ENCODE measurements around the gene POTEM. TPM values are rescaled to one million over a fixed set of nuclear protein-coding genes. Genes with fewer than 3 reads are reported as not detected.
"Not testable (repeated sequence)": the region's sequence is repeated elsewhere in the genome, so short reads cannot be mapped to it uniquely, and the experiment has no call there.

POTEM gene
- not detected for total RNA-seq
- polyA plus RNA-seq (2013, experiment 1 of 2), result not detected
- polyA plus RNA-seq (2013, experiment 2 of 2), result not detected
- long read RNA-seq, experiment 1, result 0 reads
- long read RNA-seq, experiment 2, result 0 reads
- long read RNA-seq, experiment 3, result 0 reads
- long read RNA-seq, experiment 4, result 0 reads

- not testable (repeated sequence) for H3K27ac Mint-ChIP-seq; H3K36me3 ChIP-seq (ENCODE audit: control insufficient read depth, insufficient read depth, low read length); H3K36me3 Mint-ChIP-seq (ENCODE audit: low read depth); H3K4me3 Mint-ChIP-seq; H3K27me3 Mint-ChIP-seq (ENCODE audit: insufficient read depth); H3K27me3 ChIP-seq (ENCODE audit: control insufficient read depth, insufficient read depth, low read length, poor library complexity, severe bottlenecking); H3K4me3 ChIP-seq (ENCODE audit: low read length); H3K4me1 Mint-ChIP-seq; H3K27ac ChIP-seq (ENCODE audit: low read depth, low read length); H3K9me3 ChIP-seq (ENCODE audit: control insufficient read depth, low read length); DNase-seq; H3K4me1 ChIP-seq (ENCODE audit: control insufficient read depth, insufficient read depth, low read length); H3K9ac ChIP-seq (ENCODE audit: extremely low read depth, low read length, poor library complexity, severe bottlenecking)
- H3K9me3 Mint-ChIP-seq, result peaks cover 13% of the 10 kb centered on the region
- no CpG with 5 or more reads among the region's 13 CpGs for WGBS, 2 experiments (ENCODE audit: insufficient coverage in 1 of 2, insufficient read length in 1 of 2)
Measured at GRCh38 chr14:18967134-18967533, at the start of gene POTEM. POTEM (plus strand) TSS chr14:18967434; CDS start chr14:18967486, 52 bp downstream.

GRCh38 chr14:18918345-18918744 lies 48.9 kb upstream of the POTEM start:
- H3K36me3 ChIP-seq (ENCODE audit: control insufficient read depth, insufficient read depth, low read length); H3K4me1 ChIP-seq (ENCODE audit: control insufficient read depth, insufficient read depth, low read length); H3K9me3 ChIP-seq (ENCODE audit: control insufficient read depth, low read length); DNase-seq; H3K27me3 Mint-ChIP-seq (ENCODE audit: insufficient read depth); H3K4me3 ChIP-seq (ENCODE audit: low read length); H3K36me3 Mint-ChIP-seq (ENCODE audit: low read depth); H3K27ac Mint-ChIP-seq; H3K27ac ChIP-seq (ENCODE audit: low read depth, low read length); H3K4me1 Mint-ChIP-seq; H3K9ac ChIP-seq (ENCODE audit: extremely low read depth, low read length, poor library complexity, severe bottlenecking); H3K9me3 Mint-ChIP-seq; H3K27me3 ChIP-seq (ENCODE audit: control insufficient read depth, insufficient read depth, low read length, poor library complexity, severe bottlenecking); H3K4me3 Mint-ChIP-seq: not testable (repeated sequence)
- WGBS, 2 experiments (ENCODE audit: insufficient coverage in 1 of 2, insufficient read length in 1 of 2), result 88% methylated on average over 2 of the region's 8 CpGs; no CpG with 5 or more reads in 1 of the 2 experiments

GRCh38 chr14:18920052-18920451 lies 47.2 kb upstream of the POTEM start:
- not testable (repeated sequence) for H3K4me1 ChIP-seq (ENCODE audit: control insufficient read depth, insufficient read depth, low read length); H3K27ac Mint-ChIP-seq; H3K27ac ChIP-seq (ENCODE audit: low read depth, low read length); H3K9ac ChIP-seq (ENCODE audit: extremely low read depth, low read length, poor library complexity, severe bottlenecking); H3K27me3 ChIP-seq (ENCODE audit: control insufficient read depth, insufficient read depth, low read length, poor library complexity, severe bottlenecking); H3K4me1 Mint-ChIP-seq; H3K27me3 Mint-ChIP-seq (ENCODE audit: insufficient read depth); H3K4me3 Mint-ChIP-seq; H3K9me3 Mint-ChIP-seq; H3K36me3 ChIP-seq (ENCODE audit: control insufficient read depth, insufficient read depth, low read length); H3K9me3 ChIP-seq (ENCODE audit: control insufficient read depth, low read length); H3K36me3 Mint-ChIP-seq (ENCODE audit: low read depth); H3K4me3 ChIP-seq (ENCODE audit: low read length); DNase-seq
- WGBS, 2 experiments (ENCODE audit: insufficient coverage in 1 of 2, insufficient read length in 1 of 2), result no CpG with 5 or more reads among the region's 19 CpGs

DNA sequence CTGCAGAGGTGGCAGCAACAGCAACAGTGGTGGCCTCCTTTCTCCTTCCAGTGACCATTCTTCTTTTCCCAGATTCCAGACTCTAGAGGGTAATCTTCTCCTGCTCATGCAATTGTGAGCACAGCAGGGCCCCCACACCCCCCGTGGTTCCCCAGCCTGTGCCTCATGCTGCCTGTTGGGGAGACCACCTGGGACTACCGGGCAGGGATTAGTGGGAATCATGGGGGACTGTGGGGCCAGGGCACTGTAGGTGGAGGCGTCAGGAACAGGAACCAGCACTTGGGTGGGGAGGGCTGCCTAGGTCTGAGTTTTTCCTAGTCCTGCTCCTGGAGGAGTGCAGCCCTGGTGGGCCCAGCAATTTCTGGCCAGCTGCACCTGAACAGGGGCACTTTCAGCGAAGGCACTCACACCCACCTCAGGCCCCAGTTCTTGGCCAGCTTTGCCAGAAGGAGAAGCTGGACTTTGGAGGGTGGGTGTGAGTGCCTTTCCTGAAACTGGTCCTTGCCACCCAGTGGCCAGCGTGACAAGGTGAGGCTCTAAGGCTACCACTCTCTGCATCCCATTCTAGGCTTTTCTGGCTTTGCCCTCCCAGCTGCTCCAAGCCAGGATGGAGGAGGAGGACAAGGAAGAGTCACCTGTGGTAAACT lies 46.1 kb upstream of the POTEM start:
- not testable (repeated sequence) for H3K27ac ChIP-seq (ENCODE audit: low read depth, low read length); H3K9me3 Mint-ChIP-seq; H3K36me3 ChIP-seq (ENCODE audit: control insufficient read depth, insufficient read depth, low read length); H3K36me3 Mint-ChIP-seq (ENCODE audit: low read depth); H3K4me3 Mint-ChIP-seq; H3K27ac Mint-ChIP-seq; H3K9me3 ChIP-seq (ENCODE audit: control insufficient read depth, low read length); DNase-seq; H3K4me3 ChIP-seq (ENCODE audit: low read length); H3K9ac ChIP-seq (ENCODE audit: extremely low read depth, low read length, poor library complexity, severe bottlenecking); H3K4me1 Mint-ChIP-seq; H3K4me1 ChIP-seq (ENCODE audit: control insufficient read depth, insufficient read depth, low read length); H3K27me3 ChIP-seq (ENCODE audit: control insufficient read depth, insufficient read depth, low read length, poor library complexity, severe bottlenecking); H3K27me3 Mint-ChIP-seq (ENCODE audit: insufficient read depth)
- no CpG with 5 or more reads among the region's 5 CpGs for WGBS, 2 experiments (ENCODE audit: insufficient coverage in 1 of 2, insufficient read length in 1 of 2)

- not testable (repeated sequence) for H3K27ac Mint-ChIP-seq; H3K9me3 ChIP-seq (ENCODE audit: control insufficient read depth, low read length); H3K36me3 ChIP-seq (ENCODE audit: control insufficient read depth, insufficient read depth, low read length); DNase-seq; H3K27me3 ChIP-seq (ENCODE audit: control insufficient read depth, insufficient read depth, low read length, poor library complexity, severe bottlenecking); H3K4me3 Mint-ChIP-seq; H3K9me3 Mint-ChIP-seq; H3K27me3 Mint-ChIP-seq (ENCODE audit: insufficient read depth); H3K9ac ChIP-seq (ENCODE audit: extremely low read depth, low read length, poor library complexity, severe bottlenecking); H3K4me1 Mint-ChIP-seq; H3K4me3 ChIP-seq (ENCODE audit: low read length); H3K4me1 ChIP-seq (ENCODE audit: control insufficient read depth, insufficient read depth, low read length); H3K27ac ChIP-seq (ENCODE audit: low read depth, low read length); H3K36me3 Mint-ChIP-seq (ENCODE audit: low read depth)
- WGBS, 2 experiments (ENCODE audit: insufficient coverage in 1 of 2, insufficient read length in 1 of 2), result no CpG with 5 or more reads among the region's 9 CpGs
Measured at GRCh38 chr14:18936848-18937247, 30.4 kb upstream of the POTEM start.

DNA sequence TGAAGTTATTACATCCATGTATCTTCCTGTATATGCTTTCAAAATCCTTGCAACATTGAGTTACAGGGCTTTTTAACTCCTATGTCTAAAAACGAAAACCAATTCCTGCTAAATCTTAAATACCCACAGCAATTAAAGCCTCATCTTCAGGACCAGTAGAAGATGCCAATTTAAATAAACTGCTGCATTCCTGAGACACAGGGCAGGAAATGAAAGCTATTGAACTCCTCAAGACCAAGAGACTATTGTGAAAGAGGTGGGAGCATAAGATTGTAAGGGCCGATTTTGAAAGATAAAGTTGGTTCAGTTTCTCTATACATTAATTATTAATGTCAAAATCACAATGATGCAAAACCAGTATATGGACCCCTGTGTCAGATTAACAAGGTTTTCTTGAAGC lies 28.5 kb upstream of the POTEM start:
- WGBS, 2 experiments (ENCODE audit: insufficient coverage in 1 of 2, insufficient read length in 1 of 2), result no CpG with 5 or more reads among the region's 2 CpGs
- not testable (repeated sequence) for H3K9me3 ChIP-seq (ENCODE audit: control insufficient read depth, low read length); DNase-seq; H3K9ac ChIP-seq (ENCODE audit: extremely low read depth, low read length, poor library complexity, severe bottlenecking); H3K27me3 ChIP-seq (ENCODE audit: control insufficient read depth, insufficient read depth, low read length, poor library complexity, severe bottlenecking); H3K9me3 Mint-ChIP-seq; H3K27me3 Mint-ChIP-seq (ENCODE audit: insufficient read depth); H3K4me1 Mint-ChIP-seq; H3K27ac Mint-ChIP-seq; H3K27ac ChIP-seq (ENCODE audit: low read depth, low read length); H3K4me3 ChIP-seq (ENCODE audit: low read length); H3K4me1 ChIP-seq (ENCODE audit: control insufficient read depth, insufficient read depth, low read length); H3K36me3 ChIP-seq (ENCODE audit: control insufficient read depth, insufficient read depth, low read length); H3K36me3 Mint-ChIP-seq (ENCODE audit: low read depth); H3K4me3 Mint-ChIP-seq

DNA sequence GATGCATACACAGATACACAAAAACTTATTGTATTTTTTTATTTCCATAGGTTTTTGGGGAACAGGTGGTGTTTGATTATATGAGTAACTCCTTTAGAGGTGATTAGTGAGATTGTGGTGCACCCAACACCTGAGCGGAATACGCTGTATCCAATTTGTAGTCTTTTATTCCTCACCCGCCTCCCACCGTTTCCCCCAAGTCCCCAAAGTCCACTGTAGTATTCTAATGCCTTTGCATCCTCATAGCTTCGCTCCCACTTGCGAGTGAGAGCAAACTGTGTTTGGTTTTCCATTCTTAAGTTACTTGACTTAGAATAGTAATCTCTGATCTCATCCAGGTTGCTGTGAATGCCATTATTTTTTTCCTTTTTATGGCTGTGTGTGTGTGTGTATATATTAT lies 17.3 kb upstream of the POTEM start:
- WGBS, 2 experiments (ENCODE audit: insufficient coverage in 1 of 2, insufficient read length in 1 of 2), result no CpG with 5 or more reads among the region's 6 CpGs
- H3K4me3 Mint-ChIP-seq, H3K27ac Mint-ChIP-seq: not testable (repeated sequence)

More for the DNA sequence above, 17.3 kb upstream of the POTEM start:
- not testable (repeated sequence) for H3K27ac ChIP-seq (ENCODE audit: low read depth, low read length); H3K36me3 ChIP-seq (ENCODE audit: control insufficient read depth, insufficient read depth, low read length); H3K27me3 ChIP-seq (ENCODE audit: control insufficient read depth, insufficient read depth, low read length, poor library complexity, severe bottlenecking); H3K36me3 Mint-ChIP-seq (ENCODE audit: low read depth); H3K4me1 Mint-ChIP-seq; H3K27me3 Mint-ChIP-seq (ENCODE audit: insufficient read depth); H3K4me3 ChIP-seq (ENCODE audit: low read length); H3K4me1 ChIP-seq (ENCODE audit: control insufficient read depth, insufficient read depth, low read length); DNase-seq; H3K9ac ChIP-seq (ENCODE audit: extremely low read depth, low read length, poor library complexity, severe bottlenecking); H3K9me3 ChIP-seq (ENCODE audit: control insufficient read depth, low read length)
- H3K9me3 Mint-ChIP-seq, result peaks cover 16% of the 10 kb centered on the region
